ENCODE data around the gene MINK1.
A peak's percentile ranks its signal among the peaks of the same experiment; 100 is the strongest.

MINK1 gene

GRCh38 chr17:4880857-4881256, 47.7 kb downstream of the MINK1 start:
- no peak for DNase-seq

GRCh38 chr17:4881761-4882555, 48.8 kb downstream of the MINK1 start:
- no peak for DNase-seq

- no peak for DNase-seq
Observed at GRCh38 chr17:4884489-4884888, 51.3 kb downstream of the MINK1 start.

GRCh38 chr17:4886830-4887229, 53.7 kb downstream of the MINK1 start:
- no peak for DNase-seq

GRCh38 chr17:4887581-4887980, 54.4 kb downstream of the MINK1 start:
- DNase-seq = no peak

- DNase-seq = no peak
Observed at GRCh38 chr17:4891411-4892410, 58.6 kb downstream of the MINK1 start.

- no peak for DNase-seq
Observed at GRCh38 chr17:4892499-4893221, 59.5 kb downstream of the MINK1 start.

GRCh38 chr17:4893272-4893671, 60.1 kb downstream of the MINK1 start:
- no peak for DNase-seq

GRCh38 chr17:4893721-4894560, 60.8 kb downstream of the MINK1 start:
- no peak for DNase-seq

GRCh38 chr17:4895121-4895520, 62.0 kb downstream of the MINK1 start:
- DNase-seq = no peak

- DNase-seq = peak; percentile 41
Observed at GRCh38 chr17:4895657-4896331, 62.7 kb downstream of the MINK1 start.

- peak; percentile 42 for DNase-seq
Observed at GRCh38 chr17:4896332-4897197, 63.4 kb downstream of the MINK1 start.

GRCh38 chr17:4897198-4897687, 64.1 kb downstream of the MINK1 start:
- DNase-seq = peak; percentile 45

GRCh38 chr17:4897785-4898184, 64.6 kb downstream of the MINK1 start:
- peak; percentile 40 for DNase-seq

- DNase-seq = peak; percentile 42
Observed at GRCh38 chr17:4898351-4898750, 65.2 kb downstream of the MINK1 start.

GRCh38 chr17:4898927-4899326, 65.8 kb downstream of the MINK1 start:
- no peak for DNase-seq

- DNase-seq = peak; percentile 89
Observed at GRCh38 chr17:4899341-4900230, 66.4 kb downstream of the MINK1 start, which contains the start of gene C17orf107. TSS of gene C17orf107 (plus strand) at chr17:4899536. CDS start at chr17:4899763, 227 bp downstream.

GRCh38 chr17:4900231-4901107, 67.3 kb downstream of the MINK1 start:
- DNase-seq = peak; percentile 75

All from right forelimb (tissue), 1 donor.